ENCODE measurements around the gene CYBA. TPM values are rescaled to one million over a fixed set of nuclear protein-coding genes. Genes with fewer than 3 reads are reported as not detected.
A peak's percentile ranks its signal among the peaks of the same experiment; 100 is the strongest.

Gene CYBA
- total RNA-seq, 2 donors from 2014 or later, result 188 to 220 TPM

GRCh38 chr16:88635671-88636319 is 15.1 kb downstream of the CYBA start:
- peaks cover 14% of the 10 kb centered on the region for H3K27me3 ChIP-seq (ENCODE audit: control insufficient read depth, insufficient read depth, low read length, poor library complexity, severe bottlenecking)
- no peak overlapping the region for H3K9ac ChIP-seq (ENCODE audit: extremely low read depth, low read length, poor library complexity, severe bottlenecking)
- Mint-ChIP-seq H3K27ac (no peak overlapping the region), H3K4me3 (no peak overlapping the region), H3K36me3 (ENCODE audit: low read depth) (peaks cover 9% of the 10 kb centered on the region), H3K4me1 (no peaks in the 10 kb centered on the region), H3K9me3 (no peaks in the 10 kb centered on the region), H3K27me3 (ENCODE audit: insufficient read depth) (peaks cover 26% of the 10 kb centered on the region)
- no peaks in the 10 kb centered on the region for H3K9me3 ChIP-seq (ENCODE audit: control insufficient read depth, low read length)
- TF ChIP-seq CTCF (conservative IDR thresholded peaks at IDR 0.05), result peak; percentile 35
- no peaks in the 10 kb centered on the region for H3K4me1 ChIP-seq (ENCODE audit: control insufficient read depth, insufficient read depth, low read length)
- H3K27ac ChIP-seq (ENCODE audit: low read depth, low read length), result no peak overlapping the region
- peaks cover 8% of the 10 kb centered on the region for H3K36me3 ChIP-seq (ENCODE audit: control insufficient read depth, insufficient read depth, low read length)
- WGBS, 2 experiments (ENCODE audit: insufficient coverage in 1 of 2, insufficient read length in 1 of 2), result 94 to 96% methylated on average over 10 to 17 of the region's 17 CpGs
- no peak overlapping the region for H3K4me3 ChIP-seq (ENCODE audit: low read length)
- no peak for DNase-seq

- H3K9me3 Mint-ChIP-seq, result no peaks in the 10 kb centered on the region
- Histone ChIP-seq H3K9ac (ENCODE audit: extremely low read depth, low read length, poor library complexity, severe bottlenecking) (no peak overlapping the region), H3K27me3 (ENCODE audit: control insufficient read depth, insufficient read depth, low read length, poor library complexity, severe bottlenecking) (peaks cover 14% of the 10 kb centered on the region), H3K4me3 (ENCODE audit: low read length) (peak overlapping the region; percentile 62), H3K36me3 (ENCODE audit: control insufficient read depth, insufficient read depth, low read length) (peaks cover 9% of the 10 kb centered on the region), H3K4me1 (ENCODE audit: control insufficient read depth, insufficient read depth, low read length) (no peaks in the 10 kb centered on the region), H3K27ac (ENCODE audit: low read depth, low read length) (no peak overlapping the region), H3K9me3 (ENCODE audit: control insufficient read depth, low read length) (no peaks in the 10 kb centered on the region)
- peaks cover 11% of the 10 kb centered on the region for H3K36me3 Mint-ChIP-seq (ENCODE audit: low read depth)
- no peak for DNase-seq
- no peaks in the 10 kb centered on the region for H3K4me1 Mint-ChIP-seq
- H3K27me3 Mint-ChIP-seq (ENCODE audit: insufficient read depth), result peaks cover 23% of the 10 kb centered on the region
- 36 to 41% methylated on average over 17 to 28 of the region's 28 CpGs for WGBS, 2 experiments (ENCODE audit: insufficient coverage in 1 of 2, insufficient read length in 1 of 2)
- peak overlapping the region; percentile 50 for H3K4me3 Mint-ChIP-seq
- no peak for TF ChIP-seq CTCF (conservative IDR thresholded peaks at IDR 0.05)
- no peak overlapping the region for H3K27ac Mint-ChIP-seq
These were observed 15.7 kb downstream of the CYBA start for GRCh38 chr16:88634994-88635670.

- Mint-ChIP-seq H3K27me3 (ENCODE audit: insufficient read depth) (peaks cover 21% of the 10 kb centered on the region), H3K36me3 (ENCODE audit: low read depth) (peaks cover 16% of the 10 kb centered on the region), H3K27ac (no peak overlapping the region), H3K4me1 (no peaks in the 10 kb centered on the region), H3K4me3 (peak overlapping the region; percentile 50), H3K9me3 (no peaks in the 10 kb centered on the region)
- Histone ChIP-seq H3K27ac (ENCODE audit: low read depth, low read length) (no peak overlapping the region), H3K27me3 (ENCODE audit: control insufficient read depth, insufficient read depth, low read length, poor library complexity, severe bottlenecking) (peaks cover 14% of the 10 kb centered on the region), H3K4me3 (ENCODE audit: low read length) (peak overlapping the region; percentile 62), H3K4me1 (ENCODE audit: control insufficient read depth, insufficient read depth, low read length) (no peaks in the 10 kb centered on the region), H3K9me3 (ENCODE audit: control insufficient read depth, low read length) (no peaks in the 10 kb centered on the region), H3K36me3 (ENCODE audit: control insufficient read depth, insufficient read depth, low read length) (peaks cover 16% of the 10 kb centered on the region), H3K9ac (ENCODE audit: extremely low read depth, low read length, poor library complexity, severe bottlenecking) (no peak overlapping the region)
- peak; percentile 92 for DNase-seq
- TF ChIP-seq CTCF (conservative IDR thresholded peaks at IDR 0.05), result no peak
- 6 to 7% methylated on average over 46 to 82 of the region's 82 CpGs for WGBS, 2 experiments (ENCODE audit: insufficient coverage in 1 of 2, insufficient read length in 1 of 2)
These were observed 16.5 kb downstream of the CYBA start for GRCh38 chr16:88634141-88634993.
